WTC11 (cell line): ENCODE data around the gene PLPPR1. TPM values are rescaled to one million over a fixed set of nuclear protein-coding genes. Genes with fewer than 3 reads are reported as not detected.

ENCODE experiments used
- ATAC-seq: fragments of 200-7000 bp; cut with Tn5 transposase; 2 replicates; pipeline ENCODE4 v1.10.0; 2021; ENCODE audit warnings: mild to moderate bottlenecking, moderate library complexity
- CTCF ChIA-PET: fragments of 300-600 bp; sonication (Branson Sonifier 250); formaldehyde crosslinking; loops from one replicate; lab custom pipeline; 2021; ENCODE audit warnings: antibody characterized with exemption; lab: Charles Lee
- POLR2A ChIA-PET: fragments of 350-600 bp; sonication (Branson Sonifier 250); formaldehyde crosslinking; loops from one replicate; lab custom pipeline; 2021; ENCODE audit warnings: antibody characterized with exemption; lab: Charles Lee
- DNase-seq: peaks from one replicate; pipeline ENCODE4 v3.0.0; 2021; ENCODE audit warnings: low spot score
- H3K27ac Mint-ChIP-seq: 2 replicates; pipeline ENCODE4 v1.8.0; 2021; ENCODE audit warnings: mixed read lengths
- H3K27me3 Mint-ChIP-seq: 2 replicates; pipeline ENCODE4 v1.8.0; 2021; ENCODE audit warnings: low read depth, mild to moderate bottlenecking, moderate library complexity, mixed read lengths
- H3K36me3 Mint-ChIP-seq: 2 replicates; pipeline ENCODE4 v1.8.0; 2021; ENCODE audit warnings: mixed read lengths
- H3K4me1 Mint-ChIP-seq: 2 replicates; pipeline ENCODE4 v1.8.0; 2022; ENCODE audit warnings: mixed read lengths
- H3K4me3 Mint-ChIP-seq: 2 replicates; pipeline ENCODE4 v1.8.0; 2021; ENCODE audit warnings: mild to moderate bottlenecking, moderate library complexity, mixed read lengths
- H3K9me3 Mint-ChIP-seq: 2 replicates; pipeline ENCODE4 v1.8.0; 2021; ENCODE audit warnings: mixed read lengths
- ATF2 ChIP-seq: sonication (generic); formaldehyde crosslinking; IDR thresholded peaks from 2 replicates; pipeline ENCODE4 v1.8.1; 2022; ENCODE audit warnings: low read depth, missing genetic modification reagents, borderline replicate concordance
- ELF4 ChIP-seq: sonication (generic); formaldehyde crosslinking; IDR thresholded peaks from 2 replicates; pipeline ENCODE4 v1.8.1; 2022; ENCODE audit warnings: low read depth, mild to moderate bottlenecking, moderate library complexity, missing genetic modification reagents
- ESRRA ChIP-seq: sonication (generic); formaldehyde crosslinking; IDR thresholded peaks from 2 replicates; pipeline ENCODE4 v1.8.1; 2022; ENCODE audit warnings: mild to moderate bottlenecking, missing genetic modification reagents, borderline replicate concordance
- GTF2I ChIP-seq: fragments of 250-450 bp; sonication (Bioruptor Pico); conservative IDR thresholded peaks from 2 replicates; pipeline ENCODE4 v1.4.0; 2021; ENCODE audit warnings: mild to moderate bottlenecking
- PRDM15 ChIP-seq: sonication (generic); formaldehyde crosslinking; IDR thresholded peaks from 2 replicates; pipeline ENCODE4 v1.8.0; 2022; ENCODE audit warnings: missing genetic modification reagents
- TCF7 ChIP-seq: sonication (generic); formaldehyde crosslinking; IDR thresholded peaks from 2 replicates; pipeline ENCODE4 v1.8.0; 2022; ENCODE audit warnings: mild to moderate bottlenecking, low read depth, missing genetic modification reagents, moderate library complexity
- TP53 ChIP-seq: sonication (generic); formaldehyde crosslinking; IDR thresholded peaks from 2 replicates; pipeline ENCODE4 v1.8.1; 2023; ENCODE audit warnings: mild to moderate bottlenecking, missing genetic modification reagents
- ZBTB21 ChIP-seq: sonication (generic); formaldehyde crosslinking; IDR thresholded peaks from 2 replicates; pipeline ENCODE4 v1.8.1; 2023; ENCODE audit warnings: mild to moderate bottlenecking, missing genetic modification reagents, borderline replicate concordance
- ZNF396 ChIP-seq: fragments of 250-450 bp; sonication (Bioruptor Pico); IDR thresholded peaks from 2 replicates; pipeline ENCODE4 v1.8.0; 2021; ENCODE audit warnings: mild to moderate bottlenecking, moderate library complexity, borderline replicate concordance
- ZNF425 ChIP-seq: fragments of 250-450 bp; sonication (Bioruptor Pico); conservative IDR thresholded peaks from 2 replicates; pipeline ENCODE4 v1.9.0; 2021; ENCODE audit warnings: mild to moderate bottlenecking
- ZNF532 ChIP-seq: fragments of 250-450 bp; sonication (Bioruptor Pico); IDR thresholded peaks from 2 replicates; pipeline ENCODE4 v1.9.0; 2021; ENCODE audit warnings: mild to moderate bottlenecking, borderline replicate concordance
- ZSCAN18 ChIP-seq: fragments of 250-450 bp; sonication (Bioruptor Pico); IDR thresholded peaks from 2 replicates; pipeline ENCODE4 v2.1.2; 2022; ENCODE audit warnings: mild to moderate bottlenecking, moderate library complexity
- total RNA-seq: library from RNA; stranded (reverse); gene quantifications from 3 replicates; pipeline ENCODE4 v1.2.3, GENCODE V29; 2021
- TF ChIP-seq, protein P1 (sequence below): sonication (generic); formaldehyde crosslinking; IDR thresholded peaks from 2 replicates; pipeline ENCODE4 v1.8.1; 2023; ENCODE audit warnings: mild to moderate bottlenecking, missing genetic modification reagents, moderate library complexity
- TF ChIP-seq, protein P2 (sequence below): sonication (generic); formaldehyde crosslinking; IDR thresholded peaks from 2 replicates; pipeline ENCODE4 v1.8.1; 2022; ENCODE audit warnings: mild to moderate bottlenecking, moderate library complexity, missing genetic modification reagents
- TF ChIP-seq, protein P3 (sequence below): sonication (generic); formaldehyde crosslinking; IDR thresholded peaks from 2 replicates; pipeline ENCODE4 v1.8.1; 2022; ENCODE audit warnings: low read depth, mild to moderate bottlenecking, moderate library complexity, missing genetic modification reagents, borderline replicate concordance

PLPPR1 gene
- total RNA-seq, 1 experiment from 2014 or later, result 1.5 TPM

DNA sequence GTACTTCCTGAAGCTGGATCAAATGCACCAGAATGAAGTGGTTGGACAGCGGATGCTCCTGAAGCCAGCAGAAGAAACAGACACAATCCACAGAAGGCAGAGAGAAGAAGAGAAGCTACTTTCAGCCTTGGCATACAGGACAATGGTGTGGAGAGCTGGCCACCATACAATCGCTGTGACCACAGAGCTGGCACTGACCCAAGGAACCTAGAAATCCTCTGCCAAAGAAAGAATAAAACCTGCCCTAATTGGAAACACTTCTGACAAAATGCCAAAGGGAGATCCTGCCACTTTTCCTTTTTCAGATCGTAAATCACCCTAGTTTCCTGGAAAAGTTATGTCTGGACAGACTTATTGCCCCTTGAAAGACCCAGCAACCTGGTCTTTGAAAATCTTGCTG, 278.5 kb downstream of the PLPPR1 start (continued):
- TF ChIP-seq ELF4 (no peak), ESRRA (no peak), GTF2I (no peak), ATF2 (CRISPR knock-in tag) (no peak)

DNA sequence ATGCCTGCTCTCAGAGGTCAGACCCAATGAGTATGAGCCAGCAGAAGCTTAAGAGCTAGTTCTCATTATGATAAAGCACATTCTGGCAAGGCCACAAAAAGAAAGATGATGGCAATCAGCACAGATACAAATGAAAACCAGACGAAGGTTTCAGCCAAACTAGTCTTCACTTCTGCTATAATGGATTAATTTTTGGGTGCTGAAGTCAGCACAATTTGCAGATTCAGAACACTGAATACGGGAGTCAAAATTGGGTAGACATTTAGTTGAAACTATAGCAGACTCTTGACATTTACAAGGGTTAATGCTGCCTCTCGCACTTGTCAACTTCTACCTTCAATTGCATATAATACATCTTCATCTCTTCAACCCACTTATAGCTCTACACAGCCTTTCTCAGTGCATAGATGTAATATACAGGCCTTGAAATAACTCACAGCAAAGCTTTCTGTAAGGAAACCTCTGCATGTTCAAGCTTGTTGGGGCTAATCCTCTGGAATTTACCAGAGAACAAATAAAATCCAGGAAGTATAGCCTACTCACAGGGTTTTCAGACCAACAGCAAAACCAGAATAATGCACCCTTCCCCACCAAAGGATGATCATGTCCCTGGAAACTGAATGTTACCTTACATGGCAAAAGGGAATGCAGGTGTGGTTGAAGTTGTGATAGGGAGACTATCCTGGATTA, 279.1 kb downstream of the PLPPR1 start:
- ATAC-seq, result no peak
- CTCF ChIA-PET, result interaction anchor here (1.2 to 1.6 kb wide), 2 partner anchors 499 to 705 kb away, joined by 3 to 4 read pairs; no protein-coding TSS in a partner anchor

GRCh38 chr9:101309139-101309538, 280.6 kb downstream of the PLPPR1 start:
- ATAC-seq (no peak), DNase-seq (no peak)
- POLR2A ChIA-PET, result no interaction called here
- CTCF ChIA-PET, result interaction anchor here (1.0 kb wide), 1 partner anchor 190 kb away, joined by 3 read pairs; no protein-coding TSS in a partner anchor
- Mint-ChIP-seq H3K36me3 (no peaks in the 10 kb centered on the region), H3K4me3 (no peak overlapping the region), H3K4me1 (peaks cover 2% of the 10 kb centered on the region; the same call in 1 of the 2 replicates), H3K27me3 (no peaks in the 10 kb centered on the region; the same call in 1 of the 2 replicates), H3K27ac (no peak overlapping the region), H3K9me3 (no peaks in the 10 kb centered on the region)
- TF ChIP-seq ZBTB21 (CRISPR knock-in tag) (no peak), ZNF532 (CRISPR knock-in tag) (no peak), TP53 (CRISPR knock-in tag) (no peak), PRDM15 (CRISPR knock-in tag) (no peak), ZNF425 (no peak), ESRRA (no peak), ZSCAN18 (no peak), ZNF396 (CRISPR knock-in tag) (no peak)
- TF ChIP-seq, protein P1, sequence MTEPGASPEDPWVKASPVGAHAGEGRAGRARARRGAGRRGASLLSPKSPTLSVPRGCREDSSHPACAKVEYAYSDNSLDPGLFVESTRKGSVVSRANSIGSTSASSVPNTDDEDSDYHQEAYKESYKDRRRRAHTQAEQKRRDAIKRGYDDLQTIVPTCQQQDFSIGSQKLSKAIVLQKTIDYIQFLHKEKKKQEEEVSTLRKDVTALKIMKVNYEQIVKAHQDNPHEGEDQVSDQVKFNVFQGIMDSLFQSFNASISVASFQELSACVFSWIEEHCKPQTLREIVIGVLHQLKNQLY (CRISPR knock-in tag), result no peak
- TF ChIP-seq, protein P2, sequence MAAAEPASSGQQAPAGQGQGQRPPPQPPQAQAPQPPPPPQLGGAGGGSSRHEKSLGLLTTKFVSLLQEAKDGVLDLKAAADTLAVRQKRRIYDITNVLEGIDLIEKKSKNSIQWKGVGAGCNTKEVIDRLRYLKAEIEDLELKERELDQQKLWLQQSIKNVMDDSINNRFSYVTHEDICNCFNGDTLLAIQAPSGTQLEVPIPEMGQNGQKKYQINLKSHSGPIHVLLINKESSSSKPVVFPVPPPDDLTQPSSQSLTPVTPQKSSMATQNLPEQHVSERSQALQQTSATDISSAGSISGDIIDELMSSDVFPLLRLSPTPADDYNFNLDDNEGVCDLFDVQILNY (CRISPR knock-in tag), result no peak
- TF ChIP-seq, protein P3, sequence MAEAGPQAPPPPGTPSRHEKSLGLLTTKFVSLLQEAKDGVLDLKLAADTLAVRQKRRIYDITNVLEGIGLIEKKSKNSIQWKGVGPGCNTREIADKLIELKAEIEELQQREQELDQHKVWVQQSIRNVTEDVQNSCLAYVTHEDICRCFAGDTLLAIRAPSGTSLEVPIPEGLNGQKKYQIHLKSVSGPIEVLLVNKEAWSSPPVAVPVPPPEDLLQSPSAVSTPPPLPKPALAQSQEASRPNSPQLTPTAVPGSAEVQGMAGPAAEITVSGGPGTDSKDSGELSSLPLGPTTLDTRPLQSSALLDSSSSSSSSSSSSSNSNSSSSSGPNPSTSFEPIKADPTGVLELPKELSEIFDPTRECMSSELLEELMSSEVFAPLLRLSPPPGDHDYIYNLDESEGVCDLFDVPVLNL (CRISPR knock-in tag), result no peak

More for the DNA sequence above, 279.1 kb downstream of the PLPPR1 start:
- Mint-ChIP-seq H3K36me3 (no peaks in the 10 kb centered on the region), H3K4me1 (peaks cover 2% of the 10 kb centered on the region; the same call in 1 of the 2 replicates), H3K27me3 (no peaks in the 10 kb centered on the region), H3K27ac (no peak overlapping the region), H3K9me3 (no peaks in the 10 kb centered on the region), H3K4me3 (no peak overlapping the region)
- POLR2A ChIA-PET, result no interaction called here
- TF ChIP-seq TCF7, result no peak
- DNase-seq, result no peak
